IPS-NIHi7 (cell line): ENCODE data around the gene IL33.
A peak's percentile ranks its signal among the peaks of the same experiment; 100 is the strongest.

Source experiments
- DNase-seq: peaks from one replicate; pipeline ENCODE4 v3.0.0; 2012; ENCODE audit warnings: mixed read lengths; ENCODE audit errors: extremely low spot score

Gene IL33

DNA sequence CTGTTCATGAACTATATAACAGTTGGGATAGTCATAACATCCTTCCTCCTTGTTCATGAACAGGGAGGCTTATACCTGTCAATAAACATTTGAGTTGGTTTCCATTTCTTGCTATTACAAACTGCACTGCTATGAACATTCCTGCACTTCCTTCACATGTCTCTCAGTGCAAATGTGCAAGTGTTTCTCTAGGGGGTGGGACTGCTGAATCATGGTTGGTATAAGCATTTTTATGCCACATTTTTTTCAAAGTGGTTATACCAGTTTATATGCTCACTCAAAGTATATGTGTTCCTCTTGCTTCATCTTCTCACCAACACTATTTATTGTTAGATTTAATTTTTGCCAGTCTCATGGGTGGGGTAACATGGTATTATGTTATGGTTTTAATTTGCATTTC is 86.8 kb downstream of the IL33 start:
- no peak for DNase-seq

- DNase-seq, result no peak
Measured at GRCh38 chr9:6304232-6304631, 88.6 kb downstream of the IL33 start.

GRCh38 chr9:6305954-6306563 is 90.5 kb downstream of the IL33 start:
- DNase-seq, result peak; percentile 33
